GM18873 (cell line): ENCODE measurements around the gene SRP72.
"Not testable (repeated sequence)": the region's sequence is repeated elsewhere in the genome, so short reads cannot be mapped to it uniquely, and the experiment has no call there.

Source experiments
- ATAC-seq: cut with Tn5 transposase; IDR thresholded peaks from one replicate; pipeline ENCODE4 v1.9.1; 2021; ENCODE audit warnings: mild to moderate bottlenecking, moderate library complexity, moderate number of reproducible peaks; ENCODE audit not compliant: unreplicated experiment, low FRiP score

The SRP72 gene

DNA sequence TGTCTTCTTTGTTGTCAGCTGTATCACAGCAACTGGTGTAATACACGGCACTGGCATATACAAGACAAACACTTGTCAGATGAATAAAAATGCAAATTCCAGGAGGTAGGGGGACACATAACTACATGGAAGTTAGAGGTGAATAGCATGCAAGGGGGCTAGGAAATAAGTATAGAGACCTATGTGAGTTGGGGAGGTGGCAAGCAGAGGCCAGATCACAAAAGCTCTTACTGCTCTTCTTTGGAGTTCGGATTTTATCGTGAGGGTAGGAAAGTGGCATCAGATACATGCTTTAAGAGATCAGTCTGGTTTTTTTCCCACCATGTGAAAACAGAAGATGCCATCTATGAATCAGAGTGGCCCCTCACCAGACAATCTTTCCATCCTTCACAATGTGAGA, 2.8 kb upstream of the SRP72 start:
- ATAC-seq, result no peak

DNA sequence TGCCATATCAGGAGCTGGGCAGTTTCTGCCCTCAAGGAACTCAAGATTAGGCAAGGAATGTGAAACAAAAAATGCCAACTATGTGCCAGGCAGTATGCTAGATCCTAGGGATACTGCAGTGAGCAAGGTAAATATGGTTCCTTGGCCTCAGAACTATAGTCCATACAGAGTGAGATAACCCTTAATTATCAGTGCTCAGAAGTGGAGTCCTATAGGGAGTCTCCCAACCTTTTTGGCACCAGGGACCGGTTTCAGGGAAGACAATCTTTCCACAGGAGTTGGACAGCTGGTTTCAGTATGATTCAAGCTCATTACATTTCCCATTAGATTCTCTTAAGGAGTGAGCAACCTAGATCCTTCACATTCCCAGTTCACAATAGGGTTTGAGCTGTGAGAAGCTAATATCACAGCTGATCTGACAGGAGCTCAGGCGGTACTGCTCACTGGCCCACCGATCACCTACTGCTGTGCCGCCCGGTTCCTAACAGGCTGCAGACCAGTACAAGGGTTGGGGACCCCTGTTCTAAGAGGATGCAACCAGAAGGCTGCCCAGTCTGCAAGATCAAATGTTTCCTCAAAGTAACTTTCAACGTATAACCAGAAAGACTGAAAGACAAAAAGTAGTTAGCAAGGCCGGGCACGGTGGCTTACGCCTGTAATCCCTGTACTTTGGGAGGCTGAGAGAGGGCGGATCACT, 1.7 kb upstream of the SRP72 start:
- no peak for ATAC-seq

DNA sequence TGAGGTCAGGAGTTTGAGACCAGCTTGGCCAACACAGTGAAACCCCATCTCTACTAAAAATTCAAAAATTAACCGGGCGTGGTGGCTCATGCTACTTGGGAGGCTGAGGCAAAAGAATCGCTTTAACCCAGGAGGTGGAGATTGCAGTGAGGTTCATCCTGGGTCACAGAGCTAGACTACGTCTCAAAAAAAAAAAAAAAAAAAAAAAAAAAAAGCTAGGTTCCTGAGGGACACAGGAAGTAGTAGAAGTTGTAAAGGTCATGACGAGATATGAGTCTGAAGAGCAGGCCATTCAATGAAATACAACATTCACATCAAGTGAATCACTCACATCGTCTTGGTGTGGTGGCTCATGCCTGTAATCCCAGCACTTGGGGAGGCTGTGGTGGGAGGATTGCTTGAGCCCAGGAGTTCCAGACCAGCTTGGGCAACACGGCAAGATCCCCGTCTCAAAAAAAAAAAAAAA, 1.1 kb upstream of the SRP72 start:
- not testable (repeated sequence) for ATAC-seq

- ATAC-seq, result no peak
Measured at GRCh38 chr4:56466910-56467283, 520 bp upstream of the SRP72 start.

DNA sequence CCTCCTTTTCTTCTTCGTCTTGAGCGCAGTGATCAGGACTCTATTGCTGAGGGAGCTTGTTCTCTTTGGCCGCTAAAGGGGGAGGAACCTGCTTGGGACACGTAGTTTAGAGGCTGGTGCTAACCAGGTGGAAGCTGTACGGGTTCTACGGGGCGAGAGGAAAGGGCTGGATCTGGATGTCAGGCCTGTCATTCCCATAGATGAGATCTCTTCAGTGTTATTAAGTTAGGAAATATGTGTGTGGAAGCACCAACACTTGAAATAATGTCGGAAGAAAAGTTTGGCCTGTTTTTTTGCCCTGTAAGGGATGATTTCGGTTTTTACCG, 643 bp downstream of the SRP72 start:
- ATAC-seq, result peak; percentile 24

GRCh38 chr4:56469489-56470210, 2.2 kb downstream of the SRP72 start:
- ATAC-seq, result no peak

- peak; percentile 88 for ATAC-seq
Measured at GRCh38 chr4:56475917-56476316, 8.5 kb downstream of the SRP72 start.

GRCh38 chr4:56477192-56477702, 9.8 kb downstream of the SRP72 start:
- ATAC-seq, result no peak

GRCh38 chr4:56480691-56481090, 13.3 kb downstream of the SRP72 start:
- ATAC-seq, result no peak

DNA sequence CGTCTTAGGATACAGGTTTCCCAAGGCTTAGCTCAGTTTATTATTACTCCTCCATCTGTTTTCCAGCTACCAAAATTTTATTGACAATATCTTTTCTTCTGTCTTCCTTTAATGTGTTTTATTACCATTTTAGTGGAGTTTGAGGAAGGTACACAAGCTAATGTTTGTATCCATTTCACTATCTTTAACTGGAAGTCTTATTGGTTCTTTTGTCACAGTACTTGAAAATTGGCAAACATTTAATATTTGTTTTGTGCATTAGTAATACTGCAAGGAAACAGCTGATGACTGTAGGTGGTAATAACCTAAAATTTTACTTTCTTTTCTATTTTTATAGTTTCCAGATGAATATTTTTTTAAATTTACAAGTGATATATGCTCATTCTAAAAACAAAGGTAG, 28.8 kb downstream of the SRP72 start:
- no peak for ATAC-seq

GRCh38 chr4:56505269-56506130, 38.1 kb downstream of the SRP72 start, which contains the start of gene ARL9:
Gene ARL9 (plus strand): TSS chr4:56505791. CDS start chr4:56505863, 72 bp downstream.
- ATAC-seq, result no peak

DNA sequence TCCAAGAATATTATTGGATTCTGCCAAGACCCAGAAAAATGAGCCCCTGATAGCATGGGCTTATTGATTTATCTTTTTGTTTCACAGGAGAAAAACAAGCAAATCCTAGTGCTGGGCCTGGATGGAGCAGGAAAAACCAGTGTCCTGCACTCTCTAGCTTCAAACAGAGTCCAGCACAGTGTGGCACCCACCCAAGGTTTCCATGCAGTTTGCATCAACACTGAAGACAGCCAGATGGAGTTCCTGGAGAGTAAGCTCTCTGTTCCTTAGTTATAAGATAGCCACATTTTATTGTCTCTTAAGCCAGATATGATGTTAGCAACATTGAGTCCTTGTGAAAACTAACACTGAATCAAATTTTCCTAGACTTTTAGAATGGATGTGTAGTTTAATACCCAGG, 43.7 kb downstream of the SRP72 start:
- ATAC-seq, result no peak

DNA sequence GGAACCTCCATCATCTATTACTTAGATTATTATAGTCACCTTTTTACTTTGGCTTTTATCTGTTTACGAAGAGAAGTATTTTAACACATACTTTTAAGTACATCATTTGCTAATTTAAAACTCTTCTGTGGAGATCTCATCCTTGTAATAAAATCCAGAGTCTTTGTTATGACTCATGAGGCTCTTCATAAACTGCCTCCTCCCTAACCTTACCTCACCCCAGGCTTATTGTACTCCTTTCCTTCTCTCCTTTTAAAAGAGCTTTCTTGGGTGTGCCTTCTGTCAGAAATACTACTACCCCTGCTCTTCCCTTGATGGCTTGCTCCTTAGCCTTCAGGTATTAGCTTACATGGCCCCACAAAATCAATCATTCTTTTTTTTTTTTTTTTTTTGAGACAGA, 44.7 kb downstream of the SRP72 start:
- ATAC-seq, result no peak

- ATAC-seq, result no peak
Measured at GRCh38 chr4:56513517-56513916, 46.1 kb downstream of the SRP72 start.

DNA sequence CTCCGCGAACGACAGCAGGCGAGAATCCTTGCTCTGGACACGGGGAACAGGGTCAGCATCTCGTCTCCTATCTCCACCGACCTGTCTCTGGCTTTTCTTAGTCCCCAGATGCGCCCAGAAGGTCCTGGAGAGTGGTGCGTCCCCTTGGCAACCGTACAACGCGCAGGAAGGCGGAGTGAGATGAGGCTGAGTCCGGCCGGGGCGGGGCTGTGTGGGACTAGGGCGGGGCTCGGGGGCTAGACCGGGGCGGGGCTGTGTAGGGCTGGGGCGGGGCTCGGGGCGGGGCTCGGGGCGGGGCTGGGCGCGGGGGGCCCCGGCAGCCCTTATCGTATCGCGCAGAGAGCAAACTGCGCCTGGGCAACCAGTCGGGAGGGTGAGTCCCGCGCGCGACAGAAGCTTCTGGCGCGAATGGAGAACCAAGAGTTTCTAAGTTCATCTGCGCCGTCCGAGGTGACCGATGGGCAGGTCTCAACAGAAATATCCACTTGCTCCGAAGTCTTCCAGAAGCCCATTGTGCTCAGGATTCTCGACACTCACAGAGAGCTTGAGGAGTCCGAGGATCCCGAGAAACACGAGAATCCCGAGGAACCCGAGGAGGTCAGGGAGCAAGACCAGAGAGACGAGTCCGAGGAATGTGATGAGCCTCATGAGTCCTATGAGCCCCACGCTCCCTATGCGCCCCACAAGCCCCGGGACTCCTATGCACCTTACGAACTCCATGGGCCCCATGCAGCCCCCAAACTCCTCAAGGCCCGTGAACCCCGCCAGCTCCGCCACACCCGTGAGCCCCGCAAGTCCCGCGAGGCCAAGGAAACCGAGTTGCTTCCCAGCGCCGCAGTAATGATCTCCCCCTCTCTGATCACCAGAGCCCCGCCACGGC, 63.1 kb downstream of the SRP72 start:
- peak; percentile 79 for ATAC-seq

DNA sequence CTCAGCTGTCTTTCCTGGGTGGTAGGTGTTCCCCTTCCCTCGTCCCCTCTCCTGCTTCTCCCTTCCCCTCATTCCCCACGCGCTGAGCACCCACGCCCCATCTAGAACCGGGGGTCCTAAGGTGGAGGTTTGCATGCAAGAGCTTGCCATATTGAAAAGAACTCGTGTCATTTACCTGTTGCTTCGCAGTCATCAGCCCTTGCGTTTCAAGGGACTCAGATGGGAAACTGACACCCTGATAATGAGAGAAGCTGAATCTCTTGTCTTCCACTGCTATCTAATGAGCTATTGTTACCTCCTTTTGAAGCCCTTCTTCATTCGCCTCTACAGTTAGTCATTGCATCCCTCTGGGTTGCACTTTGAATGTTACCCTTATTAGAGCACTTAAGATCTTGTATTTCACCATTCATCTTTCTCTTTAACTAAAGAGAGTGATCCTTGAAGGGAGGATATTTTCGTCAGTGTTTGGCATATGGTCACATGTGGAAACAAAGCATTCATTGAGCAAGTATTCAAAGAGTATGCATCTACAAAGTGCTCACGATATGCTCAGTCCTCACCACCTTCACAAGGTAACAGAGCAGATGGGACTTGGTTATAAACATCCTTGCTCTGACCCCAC, 63.8 kb downstream of the SRP72 start:
- no peak for ATAC-seq

DNA sequence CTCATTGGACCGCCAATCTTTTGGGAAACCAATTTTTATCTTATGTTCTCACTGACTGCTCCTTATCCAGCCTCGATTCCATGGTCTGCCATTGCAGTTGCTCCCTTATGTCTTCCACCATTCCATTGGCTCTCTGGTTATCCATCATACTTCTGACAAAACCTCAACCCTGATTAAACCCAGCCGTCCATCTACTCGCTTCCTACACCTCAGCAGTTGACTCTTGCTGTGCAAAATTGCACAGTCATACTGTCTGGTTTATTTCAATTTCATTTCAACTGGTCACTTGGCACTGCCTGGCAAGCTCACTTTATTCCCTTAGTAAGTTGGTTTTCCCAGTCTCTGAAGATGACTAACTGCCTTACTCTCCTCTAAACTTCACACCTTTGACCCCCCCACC, 64.4 kb downstream of the SRP72 start:
- ATAC-seq, result no peak

GRCh38 chr4:56532239-56532638, 64.8 kb downstream of the SRP72 start:
- ATAC-seq, result no peak

DNA sequence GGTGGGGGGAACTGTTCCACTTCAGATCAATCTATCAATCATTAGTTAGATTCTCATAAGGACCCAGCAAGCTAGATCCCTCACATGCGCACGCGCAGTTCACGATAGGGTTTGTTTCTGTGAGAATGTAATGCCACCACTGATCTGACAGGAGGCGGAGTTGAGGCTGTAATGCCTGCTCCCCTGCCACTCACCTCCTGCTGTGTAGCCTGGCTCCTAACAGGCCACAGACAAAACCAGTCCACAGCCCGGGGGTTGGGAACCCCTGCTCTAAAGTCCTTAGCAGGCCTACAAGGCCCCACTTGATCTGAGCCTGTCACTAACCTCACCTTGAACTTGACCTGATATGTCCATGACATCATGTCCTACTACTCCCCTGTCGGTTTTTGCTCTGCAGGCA, 68.5 kb downstream of the SRP72 start:
- no peak for ATAC-seq

GRCh38 chr4:56537147-56537546, 69.7 kb downstream of the SRP72 start:
- ATAC-seq, result no peak
